ENCODE results near the gene TC2N.

DNA sequence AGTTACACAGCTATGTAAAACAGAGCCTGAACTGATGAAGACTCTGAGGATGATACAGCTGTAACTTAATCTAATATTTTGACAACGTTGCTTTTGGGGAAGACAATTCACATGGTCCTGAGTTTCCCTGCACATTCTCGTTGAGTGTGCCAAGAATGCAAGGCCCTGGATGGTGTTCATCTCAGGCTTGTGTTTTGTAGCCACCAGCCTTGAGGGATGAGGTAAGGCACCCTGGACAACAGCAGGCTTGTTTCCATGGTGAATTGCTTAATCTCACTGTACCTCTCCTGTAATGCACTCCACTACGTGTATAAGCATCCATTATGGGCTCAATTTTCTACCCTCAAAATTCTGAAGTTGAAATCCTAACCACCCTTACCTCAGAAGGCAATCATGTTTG is 137.6 kb downstream of the TC2N start:
- TF ChIP-seq POLR2A (IDR thresholded peaks at IDR 0.05) = no peak
- TF ChIP-seq, protein P1, sequence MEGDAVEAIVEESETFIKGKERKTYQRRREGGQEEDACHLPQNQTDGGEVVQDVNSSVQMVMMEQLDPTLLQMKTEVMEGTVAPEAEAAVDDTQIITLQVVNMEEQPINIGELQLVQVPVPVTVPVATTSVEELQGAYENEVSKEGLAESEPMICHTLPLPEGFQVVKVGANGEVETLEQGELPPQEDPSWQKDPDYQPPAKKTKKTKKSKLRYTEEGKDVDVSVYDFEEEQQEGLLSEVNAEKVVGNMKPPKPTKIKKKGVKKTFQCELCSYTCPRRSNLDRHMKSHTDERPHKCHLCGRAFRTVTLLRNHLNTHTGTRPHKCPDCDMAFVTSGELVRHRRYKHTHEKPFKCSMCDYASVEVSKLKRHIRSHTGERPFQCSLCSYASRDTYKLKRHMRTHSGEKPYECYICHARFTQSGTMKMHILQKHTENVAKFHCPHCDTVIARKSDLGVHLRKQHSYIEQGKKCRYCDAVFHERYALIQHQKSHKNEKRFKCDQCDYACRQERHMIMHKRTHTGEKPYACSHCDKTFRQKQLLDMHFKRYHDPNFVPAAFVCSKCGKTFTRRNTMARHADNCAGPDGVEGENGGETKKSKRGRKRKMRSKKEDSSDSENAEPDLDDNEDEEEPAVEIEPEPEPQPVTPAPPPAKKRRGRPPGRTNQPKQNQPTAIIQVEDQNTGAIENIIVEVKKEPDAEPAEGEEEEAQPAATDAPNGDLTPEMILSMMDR (IDR thresholded peaks at IDR 0.05) = no peak

Measured in adrenal gland (tissue), 5 donors.